Osteoblast (primary cell): ENCODE results near the gene SENP3. TPM values are rescaled to one million over a fixed set of nuclear protein-coding genes. Genes with fewer than 3 reads are reported as not detected.

Experiments
- DNase-seq: peaks from one replicate; pipeline ENCODE4 v3.0.0; 2011; ENCODE audit warnings: low spot score, mixed read lengths; ENCODE audit not compliant: insufficient read length; ENCODE audit errors: missing footprints
- H2AFZ ChIP-seq: 2 replicates; pipeline ENCODE4 v1.6.0; 2011; ENCODE audit warnings: mild to moderate bottlenecking, low read length
- H3K27ac ChIP-seq: 2 replicates; pipeline ENCODE4 v1.5.1; 2011; ENCODE audit warnings: mild to moderate bottlenecking, low read depth, low read length, moderate library complexity
- H3K27me3 ChIP-seq: 2 replicates; pipeline ENCODE4 v1.6.0; 2012; ENCODE audit warnings: mild to moderate bottlenecking, control low read depth, inconsistent platforms, low read length, moderate library complexity; ENCODE audit not compliant: insufficient read depth
- H3K36me3 ChIP-seq: 2 replicates; pipeline ENCODE4 v1.5.1; 2011; ENCODE audit warnings: mild to moderate bottlenecking, low read length, control low read depth, moderate library complexity; ENCODE audit not compliant: insufficient read depth
- H3K4me1 ChIP-seq: 2 replicates; pipeline ENCODE4 v1.5.1; 2011; ENCODE audit warnings: mild to moderate bottlenecking, low read length, control low read depth, moderate library complexity; ENCODE audit not compliant: insufficient read depth
- H3K4me2 ChIP-seq: 2 replicates; pipeline ENCODE4 v1.6.0; 2011; ENCODE audit warnings: mild to moderate bottlenecking, low read length; ENCODE audit not compliant: insufficient read depth
- H3K4me3 ChIP-seq: fragments of 200-600 bp; sonication (generic); 3 replicates; pipeline ENCODE4 v1.5.1; 2012; ENCODE audit warnings: mild to moderate bottlenecking, low read length, inconsistent platforms; ENCODE audit not compliant: insufficient read depth
- H3K79me2 ChIP-seq: 2 replicates; pipeline ENCODE4 v1.6.0; 2012; ENCODE audit warnings: mild to moderate bottlenecking, low read length, control low read depth, inconsistent platforms; ENCODE audit not compliant: insufficient read depth
- H3K9me3 ChIP-seq: 2 replicates; pipeline ENCODE4 v1.5.1; 2011; ENCODE audit warnings: low read depth, low read length, control low read depth
- H4K20me1 ChIP-seq: 2 replicates; pipeline ENCODE4 v1.6.0; 2012; ENCODE audit warnings: mild to moderate bottlenecking, low read length, control low read depth; ENCODE audit not compliant: insufficient read depth
- total RNA-seq: library from RNA; depleted of rRNA; stranded (reverse); fragments of >200 nt; gene quantifications from 2 replicates; pipeline ENCODE4 v1.2.3, GENCODE V29; 2012
- TF ChIP-seq, protein P1 (sequence below): IDR thresholded peaks from 2 replicates; pipeline ENCODE4 v1.5.1; 2011; ENCODE audit warnings: mild to moderate bottlenecking, low read depth, low read length, moderate library complexity; ENCODE audit errors: extremely low read depth

Gene SENP3
- total RNA-seq, 1 donor = 68.0 TPM

DNA sequence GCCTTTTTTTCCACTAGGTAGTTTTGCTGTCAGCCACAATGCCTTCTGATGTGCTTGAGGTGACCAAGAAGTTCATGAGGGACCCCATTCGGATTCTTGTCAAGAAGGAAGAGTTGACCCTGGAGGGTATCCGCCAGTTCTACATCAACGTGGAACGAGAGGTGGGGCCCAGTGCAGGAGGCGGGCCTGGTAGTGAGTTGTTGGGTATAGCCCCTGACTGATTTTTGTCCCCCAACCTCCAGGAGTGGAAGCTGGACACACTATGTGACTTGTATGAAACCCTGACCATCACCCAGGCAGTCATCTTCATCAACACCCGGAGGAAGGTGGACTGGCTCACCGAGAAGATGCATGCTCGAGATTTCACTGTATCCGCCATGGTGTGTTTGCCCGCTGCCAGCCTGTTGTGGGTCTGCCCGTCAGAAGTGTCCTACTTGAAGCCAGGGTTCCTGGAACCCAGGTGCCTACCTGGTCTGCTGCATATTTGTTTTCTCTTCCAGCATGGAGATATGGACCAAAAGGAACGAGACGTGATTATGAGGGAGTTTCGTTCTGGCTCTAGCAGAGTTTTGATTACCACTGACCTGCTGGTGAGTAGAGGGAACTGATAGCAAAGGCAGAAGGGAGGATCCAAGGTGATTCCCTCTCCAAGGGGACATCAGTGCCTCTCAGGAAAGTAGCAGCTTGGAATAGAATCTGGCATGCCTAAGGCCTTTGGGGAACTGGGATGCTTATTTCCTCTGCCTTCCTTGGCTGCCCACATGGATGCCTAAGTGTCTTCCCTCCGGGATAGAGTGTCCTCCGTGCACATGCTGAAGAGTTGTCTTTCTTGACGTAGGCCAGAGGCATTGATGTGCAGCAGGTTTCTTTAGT, 15.8 kb downstream of the SENP3 start:
- TF ChIP-seq, protein P1, sequence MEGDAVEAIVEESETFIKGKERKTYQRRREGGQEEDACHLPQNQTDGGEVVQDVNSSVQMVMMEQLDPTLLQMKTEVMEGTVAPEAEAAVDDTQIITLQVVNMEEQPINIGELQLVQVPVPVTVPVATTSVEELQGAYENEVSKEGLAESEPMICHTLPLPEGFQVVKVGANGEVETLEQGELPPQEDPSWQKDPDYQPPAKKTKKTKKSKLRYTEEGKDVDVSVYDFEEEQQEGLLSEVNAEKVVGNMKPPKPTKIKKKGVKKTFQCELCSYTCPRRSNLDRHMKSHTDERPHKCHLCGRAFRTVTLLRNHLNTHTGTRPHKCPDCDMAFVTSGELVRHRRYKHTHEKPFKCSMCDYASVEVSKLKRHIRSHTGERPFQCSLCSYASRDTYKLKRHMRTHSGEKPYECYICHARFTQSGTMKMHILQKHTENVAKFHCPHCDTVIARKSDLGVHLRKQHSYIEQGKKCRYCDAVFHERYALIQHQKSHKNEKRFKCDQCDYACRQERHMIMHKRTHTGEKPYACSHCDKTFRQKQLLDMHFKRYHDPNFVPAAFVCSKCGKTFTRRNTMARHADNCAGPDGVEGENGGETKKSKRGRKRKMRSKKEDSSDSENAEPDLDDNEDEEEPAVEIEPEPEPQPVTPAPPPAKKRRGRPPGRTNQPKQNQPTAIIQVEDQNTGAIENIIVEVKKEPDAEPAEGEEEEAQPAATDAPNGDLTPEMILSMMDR = no peak
- H2AFZ ChIP-seq = no peak overlapping the region
- H4K20me1 ChIP-seq = peaks cover 57% of the 10 kb centered on the region
- DNase-seq = peak; percentile 50
- H3K4me1 ChIP-seq = peaks cover 56% of the 10 kb centered on the region
- H3K4me3 ChIP-seq = no peak overlapping the region
- H3K27me3 ChIP-seq = no peaks in the 10 kb centered on the region
- H3K36me3 ChIP-seq = peaks cover 52% of the 10 kb centered on the region
- H3K9me3 ChIP-seq = no peaks in the 10 kb centered on the region
- peaks cover 84% of the 10 kb centered on the region for H3K79me2 ChIP-seq
- peak overlapping the region; percentile 31 for H3K27ac ChIP-seq
- no peak overlapping the region for H3K4me2 ChIP-seq

DNA sequence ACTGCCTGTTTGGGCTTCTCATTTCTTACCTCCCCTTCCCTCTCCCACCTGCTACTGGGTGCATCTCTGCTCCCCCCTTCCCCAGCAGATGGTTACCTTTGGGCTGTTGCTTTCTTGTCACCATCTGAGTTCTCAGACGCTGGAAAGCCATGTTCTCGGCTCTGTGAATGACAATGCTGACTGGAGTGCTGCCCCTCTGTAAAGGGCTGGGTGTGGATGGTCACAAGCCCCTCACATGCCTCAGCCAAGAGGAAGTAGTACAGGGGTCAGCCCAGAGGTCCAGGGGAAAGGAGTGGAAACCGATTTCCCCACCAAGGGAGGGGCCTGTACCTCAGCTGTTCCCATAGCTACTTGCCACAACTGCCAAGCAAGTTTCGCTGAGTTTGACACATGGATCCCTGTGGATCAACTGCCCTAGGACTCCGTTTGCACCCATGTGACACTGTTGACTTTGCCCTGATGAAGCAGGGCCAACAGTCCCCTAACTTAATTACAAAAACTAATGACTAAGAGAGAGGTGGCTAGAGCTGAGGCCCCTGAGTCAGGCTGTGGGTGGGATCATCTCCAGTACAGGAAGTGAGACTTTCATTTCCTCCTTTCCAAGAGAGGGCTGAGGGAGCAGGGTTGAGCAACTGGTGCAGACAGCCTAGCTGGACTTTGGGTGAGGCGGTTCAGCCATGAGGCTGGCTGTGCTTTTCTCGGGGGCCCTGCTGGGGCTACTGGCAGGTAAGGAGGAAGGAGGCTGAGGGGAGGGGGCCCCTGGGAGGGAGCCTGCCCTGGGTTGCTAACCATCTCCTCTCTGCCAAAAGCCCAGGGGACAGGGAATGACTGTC, 17.5 kb downstream of the SENP3 start, which contains the start of gene CD68:
Gene CD68, plus strand, starts transcription at position 638 of the 833 bp plus-strand sequence. Its CDS starts 40 bp downstream, at position 678.
- Histone ChIP-seq H2AFZ (no peak within 1 kb of the TSS), H3K27ac (peak within 1 kb of the TSS; percentile 71), H3K36me3 (peaks cover 47% of the 10 kb centered on the region), H3K27me3 (no peaks in the 10 kb centered on the region), H3K4me3 (peak within 1 kb of the TSS; percentile 61), H3K4me2 (peak within 1 kb of the TSS; percentile 74), H3K79me2 (peaks cover 78% of the 10 kb centered on the region), H4K20me1 (peaks cover 46% of the 10 kb centered on the region), H3K9me3 (no peaks in the 10 kb centered on the region), H3K4me1 (peaks cover 61% of the 10 kb centered on the region)
- TF ChIP-seq, protein P1 = no peak
- peak; percentile 96 for DNase-seq

DNA sequence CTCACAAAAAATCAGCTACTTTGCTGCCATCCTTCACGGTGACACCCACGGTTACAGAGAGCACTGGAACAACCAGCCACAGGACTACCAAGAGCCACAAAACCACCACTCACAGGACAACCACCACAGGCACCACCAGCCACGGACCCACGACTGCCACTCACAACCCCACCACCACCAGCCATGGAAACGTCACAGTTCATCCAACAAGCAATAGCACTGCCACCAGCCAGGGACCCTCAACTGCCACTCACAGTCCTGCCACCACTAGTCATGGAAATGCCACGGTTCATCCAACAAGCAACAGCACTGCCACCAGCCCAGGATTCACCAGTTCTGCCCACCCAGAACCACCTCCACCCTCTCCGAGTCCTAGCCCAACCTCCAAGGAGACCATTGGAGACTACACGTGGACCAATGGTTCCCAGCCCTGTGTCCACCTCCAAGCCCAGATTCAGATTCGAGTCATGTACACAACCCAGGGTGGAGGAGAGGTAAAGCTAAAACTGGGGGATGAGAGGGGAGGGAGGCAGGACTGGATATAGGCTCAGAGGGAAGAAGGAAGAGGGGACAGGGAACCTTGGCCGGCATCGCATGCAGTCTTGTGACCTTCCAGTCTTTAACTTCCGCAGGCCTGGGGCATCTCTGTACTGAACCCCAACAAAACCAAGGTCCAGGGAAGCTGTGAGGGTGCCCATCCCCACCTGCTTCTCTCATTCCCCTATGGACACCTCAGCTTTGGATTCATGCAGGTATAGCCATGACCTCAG, 18.3 kb downstream of the SENP3 start:
- H4K20me1 ChIP-seq = peaks cover 38% of the 10 kb centered on the region
- H3K36me3 ChIP-seq = peaks cover 39% of the 10 kb centered on the region
- H3K4me1 ChIP-seq = peaks cover 59% of the 10 kb centered on the region
- H3K79me2 ChIP-seq = peaks cover 77% of the 10 kb centered on the region
- H3K27ac ChIP-seq = peak overlapping the region; percentile 71
- peak overlapping the region; percentile 61 for H3K4me3 ChIP-seq
- TF ChIP-seq, protein P1 = no peak
- no peak for DNase-seq
- H3K27me3 ChIP-seq = no peaks in the 10 kb centered on the region
- H3K4me2 ChIP-seq = peak overlapping the region; percentile 74
- H3K9me3 ChIP-seq = no peaks in the 10 kb centered on the region
- no peak overlapping the region for H2AFZ ChIP-seq
